ENCODE measurements around the gene PTPRE. TPM values are rescaled to one million over a fixed set of nuclear protein-coding genes. Genes with fewer than 3 reads are reported as not detected.

Gene PTPRE
- total and polyA plus RNA-seq, 4 donors: 1.5 to 12.5 (median 3.7) TPM

- Histone ChIP-seq H3K27me3 (ENCODE audit: control insufficient read depth in 4 of 4, insufficient read depth in 4 of 4, low read length in 3 of 4) (no peaks in the 10 kb centered on the region), H3K4me1 (ENCODE audit: control insufficient read depth in 4 of 4, insufficient read depth in 4 of 4, low read length in 3 of 4) (peaks cover 0 to 3% (median 1%) of the 10 kb centered on the region in 4 donors), H3K4me3 (ENCODE audit: low read depth in 1 of 3, low read length in 3 of 3) (no peak overlapping the region), H3K27ac (ENCODE audit: low read depth in 1 of 2, low read length in 2 of 2) (no peak overlapping the region), H3K36me3 (ENCODE audit: control insufficient read depth in 4 of 4, insufficient read depth in 3 of 4, low read depth in 1 of 4, low read length in 3 of 4) (no peaks in the 10 kb centered on the region), H3K9me3 (ENCODE audit: control insufficient read depth in 4 of 4, low read length in 3 of 4) (no peaks in the 10 kb centered on the region), H3K9ac (ENCODE audit: low read depth in 1 of 2, low read length in 2 of 2) (no peak overlapping the region)
- TF ChIP-seq REST (IDR thresholded peaks at IDR 0.05) (no peak), RAD21 (IDR thresholded peaks at IDR 0.05) (no peak), EGR1 (IDR thresholded peaks at IDR 0.05; ENCODE audit: low read depth in 2 of 2) (no peak), HNF4A (conservative IDR thresholded peaks at IDR 0.05) (no peak), RXRA (IDR thresholded peaks at IDR 0.05) (no peak), GABPA (IDR thresholded peaks at IDR 0.05 in 1 of 2, conservative IDR thresholded peaks at IDR 0.05 in 1 of 2) (no peak), SP1 (IDR thresholded peaks at IDR 0.05) (no peak)
- DNase-seq (ENCODE audit: low spot score): no peak
- WGBS: 83% methylated on average over 8 of the region's 8 CpGs
These were observed 133.8 kb downstream of the PTPRE start for GRCh38 chr10:128040681-128041080.

- Histone ChIP-seq H3K27me3 (ENCODE audit: control insufficient read depth in 4 of 4, insufficient read depth in 4 of 4, low read length in 3 of 4) (no peaks in the 10 kb centered on the region), H3K4me3 (ENCODE audit: low read depth in 1 of 3, low read length in 3 of 3) (no peak overlapping the region), H3K36me3 (ENCODE audit: control insufficient read depth in 4 of 4, insufficient read depth in 3 of 4, low read depth in 1 of 4, low read length in 3 of 4) (no peaks in the 10 kb centered on the region), H3K4me1 (ENCODE audit: control insufficient read depth in 4 of 4, insufficient read depth in 4 of 4, low read length in 3 of 4) (peaks cover 0 to 2% (median under 1%) of the 10 kb centered on the region in 4 donors), H3K9me3 (ENCODE audit: control insufficient read depth in 4 of 4, low read length in 3 of 4) (no peaks in the 10 kb centered on the region), H3K9ac (ENCODE audit: low read depth in 1 of 2, low read length in 2 of 2) (no peak overlapping the region), H3K27ac (ENCODE audit: low read depth in 1 of 2, low read length in 2 of 2) (no peak overlapping the region)
- no peak for DNase-seq (ENCODE audit: low spot score)
- WGBS: 82% methylated on average over 17 of the region's 17 CpGs
- no peak for TF ChIP-seq TAF1 (conservative IDR thresholded peaks at IDR 0.05)
- no peak for TF ChIP-seq ATF3 (IDR thresholded peaks at IDR 0.05)
- no peak for TF ChIP-seq EGR1 (IDR thresholded peaks at IDR 0.05; ENCODE audit: low read depth in 2 of 2)
- TF ChIP-seq YY1 (IDR thresholded peaks at IDR 0.05): no peak
- no peak for TF ChIP-seq ZBTB33 (IDR thresholded peaks at IDR 0.05)
- no peak for TF ChIP-seq JUND (IDR thresholded peaks at IDR 0.05)
- no peak for TF ChIP-seq CTCF (IDR thresholded peaks at IDR 0.05; ENCODE audit: low read depth, low read length, missing input control)
- TF ChIP-seq RAD21 (IDR thresholded peaks at IDR 0.05): no peak
- no peak for TF ChIP-seq RXRA (IDR thresholded peaks at IDR 0.05)
- TF ChIP-seq MAX (IDR thresholded peaks at IDR 0.05): no peak
- no peak for TF ChIP-seq HNF4G (IDR thresholded peaks at IDR 0.05)
- no peak for TF ChIP-seq HNF4A (conservative IDR thresholded peaks at IDR 0.05)
- no peak for TF ChIP-seq FOXA2 (IDR thresholded peaks at IDR 0.05)
- TF ChIP-seq GABPA (IDR thresholded peaks at IDR 0.05 in 1 of 2, conservative IDR thresholded peaks at IDR 0.05 in 1 of 2): no peak
- TF ChIP-seq NR2F2 (IDR thresholded peaks at IDR 0.05): no peak
- TF ChIP-seq SP1 (IDR thresholded peaks at IDR 0.05): no peak
These were observed 135.3 kb downstream of the PTPRE start for GRCh38 chr10:128042131-128042610.

Measured in liver (tissue), 9 donors.